GM18526 (cell line): Measurements from ENCODE around the gene KCNIP4.

Experiments used
- POLR2A ChIP-seq: IDR thresholded peaks from 3 replicates; pipeline ENCODE4 v1.6.1; 2011; ENCODE audit not compliant: insufficient read length; ENCODE audit errors: extremely low read depth

The KCNIP4 gene

GRCh38 chr4:20687864-20688263 lies 1260.7 kb downstream of the KCNIP4 start:
- no peak for TF ChIP-seq POLR2A

- no peak for TF ChIP-seq POLR2A
Measured at GRCh38 chr4:20684852-20685763, 1263.5 kb downstream of the KCNIP4 start.

- TF ChIP-seq POLR2A = no peak
Measured at GRCh38 chr4:20683766-20684165, 1264.8 kb downstream of the KCNIP4 start.

- no peak for TF ChIP-seq POLR2A
Measured at GRCh38 chr4:20682853-20683252, 1265.7 kb downstream of the KCNIP4 start.

- TF ChIP-seq POLR2A = no peak
Measured at GRCh38 chr4:20681271-20681670, 1267.3 kb downstream of the KCNIP4 start.

GRCh38 chr4:20680736-20681135 lies 1267.8 kb downstream of the KCNIP4 start:
- TF ChIP-seq POLR2A = no peak

- no peak for TF ChIP-seq POLR2A
Measured at GRCh38 chr4:20679951-20680350, 1268.6 kb downstream of the KCNIP4 start.
